Naive thymus-derived CD4-positive, alpha-beta T cell (primary cell): ENCODE measurements around the gene PHF12. TPM values are rescaled to one million over a fixed set of nuclear protein-coding genes. Genes with fewer than 3 reads are reported as not detected.

Source experiments
- ATAC-seq: fragments of 150-1000 bp; cut with Tn5 transposase; 2 replicates; pipeline ENCODE4 v1.10.0; 2021; ENCODE audit warnings: mild to moderate bottlenecking, moderate library complexity
- CTCF ChIA-PET: fragments of 350-600 bp; sonication (Branson Sonifier 250); formaldehyde crosslinking; loops from one replicate; lab custom pipeline; 2021; ENCODE audit warnings: antibody characterized with exemption; lab: Charles Lee
- POLR2A ChIA-PET: fragments of 350-600 bp; sonication (Branson Sonifier 250); formaldehyde crosslinking; loops from one replicate; lab custom pipeline; 2021; ENCODE audit warnings: antibody characterized with exemption, inconsistent platforms; lab: Charles Lee
- DNase-seq, 9 donors: peaks; one replicate each; pipeline versions ENCODE4 v3.0.0 to v3.0.0-alpha.2; 2020 to 2022; ENCODE audit warnings: mixed read lengths in 1 of 9
- H3K27ac ChIP-seq: one replicate; pipeline ENCODE4 v1.7.0; 2013; ENCODE audit warnings: mild to moderate bottlenecking, low read depth, low read length, moderate library complexity
- H3K27me3 ChIP-seq, 2 donors: one replicate each; pipeline ENCODE4 v1.7.0; 2013; ENCODE audit warnings: low read length in 2 of 2, mild to moderate bottlenecking in 2 of 2, moderate library complexity in 2 of 2; ENCODE audit not compliant: control insufficient read depth in 2 of 2, insufficient read depth in 2 of 2
- H3K36me3 ChIP-seq, 3 experiments: 1 replicate in 2 of 3; 2 replicates in 1 of 3; pipeline ENCODE4 v1.7.0; 2013; ENCODE audit warnings: low read length in 3 of 3, mild to moderate bottlenecking in 3 of 3, moderate library complexity in 1 of 3; ENCODE audit not compliant: insufficient read depth in 3 of 3, control insufficient read depth in 2 of 3
- H3K4me1 ChIP-seq, 2 donors: one replicate each; pipeline ENCODE4 v1.7.0; 2013; ENCODE audit warnings: low read length in 2 of 2, mild to moderate bottlenecking in 2 of 2, moderate library complexity in 1 of 2; ENCODE audit not compliant: control insufficient read depth in 2 of 2, insufficient read depth in 2 of 2
- H3K4me3 ChIP-seq: 2 replicates; pipeline ENCODE4 v1.7.0; 2013; ENCODE audit warnings: mild to moderate bottlenecking, low read length
- H3K9me3 ChIP-seq, 3 experiments: 1 replicate in 2 of 3; 2 replicates in 1 of 3; pipeline ENCODE4 v1.7.0; 2013; ENCODE audit warnings: low read length in 3 of 3; ENCODE audit not compliant: control insufficient read depth in 2 of 3
- H3K27ac Mint-ChIP-seq, 9 donors: one replicate each; pipeline ENCODE4 v1.8.0; 2020 to 2022; ENCODE audit warnings: mixed read lengths in 9 of 9, mild to moderate bottlenecking in 8 of 9, moderate library complexity in 5 of 9, inconsistent platforms in 2 of 9
- H3K27me3 Mint-ChIP-seq, 5 donors: one replicate each; pipeline ENCODE4 v1.8.0; 2021 to 2022; ENCODE audit warnings: mixed read lengths in 5 of 5, mild to moderate bottlenecking in 1 of 5
- H3K36me3 Mint-ChIP-seq, 5 donors: one replicate each; pipeline ENCODE4 v1.8.0; 2020 to 2022; ENCODE audit warnings: mixed read lengths in 5 of 5, mild to moderate bottlenecking in 3 of 5, inconsistent platforms in 1 of 5
- H3K4me1 Mint-ChIP-seq, 7 donors: one replicate each; pipeline ENCODE4 v1.8.0; 2020 to 2022; ENCODE audit warnings: mixed read lengths in 7 of 7, mild to moderate bottlenecking in 3 of 7, inconsistent platforms in 1 of 7
- H3K4me3 Mint-ChIP-seq, 10 donors: one replicate each; pipeline ENCODE4 v1.8.0; 2020 to 2022; ENCODE audit warnings: mild to moderate bottlenecking in 10 of 10, mixed read lengths in 10 of 10, moderate library complexity in 6 of 10, inconsistent platforms in 2 of 10
- H3K9me3 Mint-ChIP-seq, 11 donors: one replicate each; pipeline ENCODE4 v1.8.0; 2020 to 2022; ENCODE audit warnings: mixed read lengths in 11 of 11, mild to moderate bottlenecking in 4 of 11, inconsistent platforms in 1 of 11, moderate library complexity in 1 of 11
- intact Hi-C, 2 donors: fragments of 100-400 bp; cut with micrococcal nuclease; formaldehyde crosslinking; loops; one replicate each; pipeline ENCODE4 v1.15.1; 2023
- polyA plus RNA-seq, 2 donors: library from polyadenylated mRNA; unstranded; fragments of 300-500 nt; fragmentation: Illumina TruSeq; gene quantifications; one replicate each; pipeline ENCODE4 v1.2.3, GENCODE V29; 2021
- total RNA-seq, 6 experiments: library from RNA in 5 of 6; stranded (reverse) in 5 of 6; gene quantifications; 1 replicate in 5 of 6; 2 replicates in 1 of 6; pipeline ENCODE4 v1.2.3 and lab custom pipeline; 2021 to 2026

The PHF12 gene
- total and polyA plus RNA-seq, 7 experiments from 2014 or later, result 6.2 to 162 (median 129) TPM

DNA sequence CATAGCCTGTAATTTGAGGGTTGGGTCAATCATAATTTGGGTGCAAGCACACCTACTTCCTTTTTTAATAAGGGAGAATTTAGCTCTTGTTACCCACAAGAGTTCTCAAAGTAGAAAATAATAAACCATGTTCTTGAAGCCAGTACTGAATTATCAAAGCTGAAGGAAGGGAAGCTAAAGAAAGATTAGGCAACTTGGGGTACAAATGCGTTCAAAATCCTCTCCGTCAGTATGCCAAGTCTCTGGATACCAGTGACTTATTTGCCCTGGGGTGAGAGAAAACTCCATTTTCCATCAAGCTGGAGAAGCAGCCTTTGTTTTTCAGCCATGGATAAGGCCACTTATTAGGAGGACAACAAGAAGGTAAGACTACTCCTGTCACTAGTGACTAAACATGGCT is 25.0 kb downstream of the PHF12 start:
- peak overlapping the region; percentile 93 to 99 (median 96) for H3K27ac Mint-ChIP-seq
- no peaks in the 10 kb centered on the region for H3K27me3 ChIP-seq
- H3K4me3 Mint-ChIP-seq, result peak overlapping the region; percentile 34 to 82 (median 60)
- no peaks in the 10 kb centered on the region for H3K9me3 ChIP-seq
- H3K4me1 Mint-ChIP-seq, result peaks cover 35 to 67% (median 54%) of the 10 kb centered on the region in 7 donors
- H3K27ac ChIP-seq, result peak overlapping the region; percentile 88
- H3K27me3 Mint-ChIP-seq, result no peaks in the 10 kb centered on the region
- intact Hi-C loops, result loop anchor here (1.0 to 2.0 kb wide), 7 partner anchors 10 to 264 kb away; partner anchors contain the start of genes DHRS13 (in 1 of the 2), PHF12 (in 1 of the 2), SUPT6H (in 1 of the 2) and TRAF4 (in 1 of the 2)
- H3K9me3 Mint-ChIP-seq, result peaks cover 0 to 5% (median 0%) of the 10 kb centered on the region in 11 donors
- POLR2A ChIA-PET, result interaction anchor here (0.8 to 5.2 kb wide), 16 partner anchors 8 to 590 kb away, joined by 3 to 93 read pairs (median 5); partner anchors contain the start of genes FAM222B, PHF12 and RPL23A
- CTCF ChIA-PET, result interaction anchor here (0.9 to 1.7 kb wide), 7 partner anchors 8 to 200 kb away, joined by 3 to 8 read pairs (median 4); partner anchors contain the start of gene PHF12
- peaks cover 12 to 30% (median 12%) of the 10 kb centered on the region in 3 experiments for H3K36me3 ChIP-seq
- ATAC-seq (peak; percentile 21), DNase-seq (no peak)
- H3K36me3 Mint-ChIP-seq, result peaks cover 0 to 63% (median 40%) of the 10 kb centered on the region in 5 donors
- H3K4me1 ChIP-seq, result peaks cover 26 to 38% of the 10 kb centered on the region in 2 donors
- H3K4me3 ChIP-seq, result no peak overlapping the region

DNA sequence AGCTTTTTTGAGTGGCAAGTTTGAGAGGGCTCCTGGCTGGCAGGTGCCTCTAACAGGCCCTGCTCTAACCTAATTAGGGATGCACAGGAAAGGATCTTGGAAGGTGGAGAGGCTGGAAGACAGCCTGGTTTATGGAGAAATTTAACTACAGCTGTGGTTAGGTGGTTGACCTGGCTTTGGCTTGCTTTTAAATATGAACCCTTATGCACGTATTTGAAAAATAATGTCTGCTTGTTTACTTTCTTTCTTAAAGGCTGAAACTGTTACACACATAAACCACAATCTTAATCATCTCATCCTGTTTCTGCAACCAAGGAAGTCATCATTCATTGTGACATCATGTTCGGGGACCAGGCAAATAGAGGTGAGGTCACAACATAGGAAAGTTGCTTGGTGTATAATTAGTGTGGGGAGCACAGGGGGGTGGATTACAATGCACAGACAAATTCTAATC is 25.4 kb downstream of the PHF12 start:
- peak; percentile 96 for ATAC-seq
- Histone ChIP-seq H3K36me3 (peaks cover 13 to 35% (median 16%) of the 10 kb centered on the region in 3 experiments), H3K27me3 (no peaks in the 10 kb centered on the region), H3K27ac (peak overlapping the region; percentile 88), H3K9me3 (no peaks in the 10 kb centered on the region), H3K4me1 (peaks cover 26 to 38% of the 10 kb centered on the region in 2 donors), H3K4me3 (peak overlapping the region; percentile 31)
- Mint-ChIP-seq H3K36me3 (peaks cover 0 to 65% (median 42%) of the 10 kb centered on the region in 5 donors), H3K4me3 (peak overlapping the region; percentile 34 to 82 (median 60)), H3K27me3 (no peaks in the 10 kb centered on the region), H3K27ac (peak overlapping the region; percentile 93 to 99 (median 96)), H3K9me3 (peaks cover 0 to 5% (median 0%) of the 10 kb centered on the region in 11 donors), H3K4me1 (peaks cover 35 to 65% (median 54%) of the 10 kb centered on the region in 7 donors)
- DNase-seq, result peak in 7 of 9 donors; percentile 66 to 89 (median 82)
- CTCF ChIA-PET, result interaction anchor here (0.5 to 1.7 kb wide), 9 partner anchors 8 to 199 kb away, joined by 3 to 8 read pairs (median 3); no protein-coding TSS in a partner anchor
- POLR2A ChIA-PET, result interaction anchor here (0.6 to 5.2 kb wide), 20 partner anchors 8 to 376 kb away, joined by 3 to 93 read pairs (median 4); partner anchors contain the start of genes FAM222B, PHF12 and RPL23A
- intact Hi-C loops, result loop anchor here (1.0 to 2.0 kb wide), 7 partner anchors 10 to 264 kb away; partner anchors contain the start of genes DHRS13 (in 1 of the 2), PHF12 (in 1 of the 2), SUPT6H (in 1 of the 2) and TRAF4 (in 1 of the 2)

DNA sequence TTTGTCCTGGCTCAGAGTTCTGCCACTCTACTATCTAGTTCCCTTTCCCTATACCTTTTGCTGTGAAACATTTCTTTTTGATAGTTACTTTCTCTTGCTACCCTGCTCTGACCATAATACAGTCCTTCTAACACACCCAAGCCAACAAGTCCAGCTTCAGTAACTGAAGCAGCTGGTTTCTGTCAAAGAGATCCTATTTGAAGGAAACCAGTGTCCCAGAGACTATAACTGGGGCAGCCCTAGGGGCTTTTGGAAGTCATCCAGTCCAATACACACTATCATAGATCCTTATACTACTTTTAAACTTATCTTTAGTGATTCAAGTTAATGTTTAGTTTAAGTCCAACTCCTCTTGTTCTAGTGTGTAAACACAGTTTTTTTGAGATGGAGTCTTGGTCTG is 31.1 kb downstream of the PHF12 start:
- POLR2A ChIA-PET, result interaction anchor here (1.6 to 2.7 kb wide), 3 partner anchors 17 to 31 kb away, joined by 4 to 7 read pairs (median 7); partner anchors contain the start of gene PHF12
- Histone ChIP-seq H3K9me3 (no peaks in the 10 kb centered on the region), H3K27me3 (no peaks in the 10 kb centered on the region), H3K4me3 (no peak overlapping the region), H3K27ac (no peak overlapping the region), H3K36me3 (peaks cover 52 to 87% (median 55%) of the 10 kb centered on the region in 3 experiments), H3K4me1 (peaks cover 2 to 9% of the 10 kb centered on the region in 2 donors)
- Mint-ChIP-seq H3K4me3 (no peak overlapping the region), H3K36me3 (peaks cover 7 to 67% (median 33%) of the 10 kb centered on the region in 5 donors), H3K27me3 (no peaks in the 10 kb centered on the region), H3K9me3 (peaks cover 0 to 2% (median 0%) of the 10 kb centered on the region in 11 donors), H3K4me1 (peaks cover 3 to 23% (median 17%) of the 10 kb centered on the region in 7 donors), H3K27ac (peak overlapping the region in 7 of 9 donors; percentile 16 to 78 (median 60))
- intact Hi-C loops, result no loop called here
- ATAC-seq (no peak), DNase-seq (no peak)
- CTCF ChIA-PET, result interaction anchor here (0.5 to 8.2 kb wide), 2 partner anchors 157 to 297 kb away, joined by 3 to 54 read pairs; no protein-coding TSS in a partner anchor

DNA sequence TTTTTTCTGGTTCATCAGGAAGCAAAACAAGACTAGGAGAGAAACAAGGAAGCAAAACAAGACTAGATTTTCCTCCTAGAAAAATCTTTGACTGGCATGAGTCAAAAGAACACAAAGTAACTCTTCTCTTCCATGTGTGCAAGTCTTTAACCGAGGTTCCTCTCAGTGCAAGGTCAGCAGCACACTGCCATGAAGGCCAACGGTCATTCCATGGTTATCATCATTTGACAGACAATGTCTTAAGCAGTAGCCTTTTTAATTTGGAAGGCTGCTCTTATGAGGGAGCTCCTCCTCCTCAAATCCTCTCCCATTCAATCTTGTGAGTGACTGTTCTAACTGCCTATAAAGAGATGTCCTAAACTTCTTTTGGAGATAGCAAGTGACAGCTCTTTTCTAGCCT is 33.0 kb downstream of the PHF12 start:
- ATAC-seq (no peak), DNase-seq (no peak)
- Histone ChIP-seq H3K27me3 (no peaks in the 10 kb centered on the region), H3K27ac (no peak overlapping the region), H3K4me3 (no peak overlapping the region), H3K36me3 (peaks cover 55 to 90% (median 58%) of the 10 kb centered on the region in 3 experiments), H3K9me3 (no peaks in the 10 kb centered on the region), H3K4me1 (no peaks in the 10 kb centered on the region)
- Mint-ChIP-seq H3K36me3 (peaks cover 12 to 56% (median 27%) of the 10 kb centered on the region in 5 donors), H3K27ac (peak overlapping the region in 5 of 9 donors; percentile 36 to 82 (median 46)), H3K4me3 (no peak overlapping the region), H3K4me1 (peaks cover 0 to 10% (median 6%) of the 10 kb centered on the region in 7 donors), H3K27me3 (no peaks in the 10 kb centered on the region), H3K9me3 (peaks cover 0 to 2% (median 0%) of the 10 kb centered on the region in 11 donors)
- ChIA-PET POLR2A (interaction anchor here (0.8 to 3.2 kb wide), 2 partner anchors 12 to 32 kb away, joined by 3 to 12 read pairs; no protein-coding TSS in a partner anchor), CTCF (interaction anchor here (0.9 to 8.2 kb wide), 8 partner anchors 8 to 271 kb away, joined by 3 to 54 read pairs (median 4); partner anchors contain the start of gene TLCD1)
- intact Hi-C loops, result loop anchor here in 1 of 2 donors (5.0 kb wide), 1 partner anchor 34 kb away; the partner anchor contains the start of gene PHF12

DNA sequence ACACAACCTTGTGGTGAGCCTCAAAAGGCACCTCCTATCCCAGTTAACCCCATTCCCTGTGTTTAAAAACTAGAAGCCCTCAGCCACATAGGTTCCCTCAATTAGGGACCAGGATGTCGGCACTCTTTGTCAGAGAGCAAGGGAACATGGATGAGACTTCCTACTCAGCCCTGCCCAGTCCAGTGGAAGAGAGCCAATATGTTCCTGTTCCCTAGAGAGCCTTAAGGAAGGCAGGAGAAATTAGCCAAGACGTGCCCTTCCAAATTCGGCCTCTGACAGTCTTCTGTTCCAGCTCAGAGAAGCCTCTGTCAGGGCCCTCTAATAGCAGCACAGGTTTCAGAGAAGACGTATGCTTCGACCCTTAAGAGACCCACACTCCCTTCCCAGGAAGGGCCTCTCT is 33.9 kb downstream of the PHF12 start:
- intact Hi-C loops, result loop anchor here (2.0 to 5.0 kb wide), 2 partner anchors 35 to 191 kb away; partner anchors contain the start of genes PHF12 (in 1 of the 2) and TLCD1 (in 1 of the 2)
- Mint-ChIP-seq H3K4me3 (no peak overlapping the region), H3K36me3 (peaks cover 12 to 56% (median 22%) of the 10 kb centered on the region in 5 donors), H3K27me3 (no peaks in the 10 kb centered on the region), H3K4me1 (peaks cover 0 to 9% (median 6%) of the 10 kb centered on the region in 7 donors), H3K27ac (peak overlapping the region in 5 of 9 donors; percentile 16 to 46 (median 37)), H3K9me3 (peaks cover 0 to 2% (median 0%) of the 10 kb centered on the region in 11 donors)
- ChIA-PET CTCF (interaction anchor here (0.9 to 8.2 kb wide), 6 partner anchors 9 to 191 kb away, joined by 3 to 54 read pairs (median 8); partner anchors contain the start of gene TLCD1), POLR2A (interaction anchor here (0.6 to 3.2 kb wide), 4 partner anchors 12 to 33 kb away, joined by 3 to 12 read pairs (median 4); no protein-coding TSS in a partner anchor)
- Histone ChIP-seq H3K4me3 (no peak overlapping the region), H3K4me1 (no peaks in the 10 kb centered on the region), H3K36me3 (peaks cover 56 to 94% (median 64%) of the 10 kb centered on the region in 3 experiments), H3K27me3 (no peaks in the 10 kb centered on the region), H3K27ac (peak overlapping the region; percentile 15), H3K9me3 (no peaks in the 10 kb centered on the region)
- no peak for ATAC-seq
- no peak for DNase-seq

DNA sequence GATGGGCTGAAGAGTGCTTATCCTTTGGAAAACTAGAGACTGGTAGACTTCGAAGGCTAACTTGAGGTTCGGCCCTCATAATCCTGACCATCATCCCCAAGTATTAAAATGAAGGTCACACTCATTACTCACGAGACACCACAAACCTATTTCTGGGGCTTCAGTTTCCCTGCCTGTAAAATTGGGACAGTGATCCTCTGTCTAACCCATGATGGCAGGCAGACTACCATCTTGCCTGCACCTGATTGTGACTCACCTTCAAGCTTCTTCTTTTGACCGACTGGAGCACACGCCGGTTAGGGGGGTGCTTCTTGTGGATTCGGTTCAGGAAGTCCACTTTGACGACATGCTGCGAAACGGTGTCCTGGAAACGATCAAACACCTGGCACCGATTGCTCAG is 34.3 kb downstream of the PHF12 start:
- Histone ChIP-seq H3K4me3 (no peak overlapping the region), H3K4me1 (no peaks in the 10 kb centered on the region), H3K9me3 (no peaks in the 10 kb centered on the region), H3K27me3 (no peaks in the 10 kb centered on the region), H3K36me3 (peaks cover 56 to 95% (median 68%) of the 10 kb centered on the region in 3 experiments), H3K27ac (peak overlapping the region; percentile 15)
- Mint-ChIP-seq H3K27me3 (no peaks in the 10 kb centered on the region), H3K9me3 (peaks cover 0 to 2% (median 0%) of the 10 kb centered on the region in 11 donors), H3K4me1 (peaks cover 0 to 9% (median 6%) of the 10 kb centered on the region in 7 donors), H3K36me3 (peaks cover 12 to 59% (median 21%) of the 10 kb centered on the region in 5 donors), H3K4me3 (no peak overlapping the region), H3K27ac (peak overlapping the region in 7 of 9 donors; percentile 37 to 93 (median 63))
- intact Hi-C loops, result loop anchor here (2.0 to 5.0 kb wide), 2 partner anchors 35 to 190 kb away; partner anchors contain the start of genes PHF12 (in 1 of the 2) and TLCD1 (in 1 of the 2)
- ChIA-PET POLR2A (interaction anchor here (1.0 to 3.2 kb wide), 3 partner anchors 13 to 33 kb away, joined by 3 to 12 read pairs (median 4); no protein-coding TSS in a partner anchor), CTCF (interaction anchor here (0.6 to 8.2 kb wide), 8 partner anchors 9 to 190 kb away, joined by 3 to 54 read pairs (median 4); partner anchors contain the start of gene TLCD1)
- ATAC-seq (no peak), DNase-seq (no peak)
